Mononuclear cell (primary cell): ENCODE measurements around the gene PHKB. TPM values are rescaled to one million over a fixed set of nuclear protein-coding genes. Genes with fewer than 3 reads are reported as not detected.
"Not testable (repeated sequence)": the region's sequence is repeated elsewhere in the genome, so short reads cannot be mapped to it uniquely, and the experiment has no call there.

Experiments used
- H3K27me3 ChIP-seq: 2 replicates; pipeline ENCODE4 v1.6.0; 2011; ENCODE audit warnings: low read length, control low read depth; ENCODE audit not compliant: insufficient read depth
- H3K4me1 ChIP-seq: 2 replicates; pipeline ENCODE4 v1.5.1; 2011; ENCODE audit warnings: mild to moderate bottlenecking, low read length, control low read depth; ENCODE audit not compliant: insufficient read depth
- H3K4me3 ChIP-seq: 2 replicates; pipeline ENCODE4 v1.5.1; 2011; ENCODE audit warnings: mild to moderate bottlenecking, low read length, moderate library complexity
- H3K9me3 ChIP-seq: 2 replicates; pipeline ENCODE4 v1.5.1; 2011; ENCODE audit warnings: low read depth, mild to moderate bottlenecking, control low read depth, low read length
- total RNA-seq: library from RNA; depleted of rRNA; stranded (reverse); fragments of >200 nt; gene quantifications from one replicate; pipeline ENCODE4 v1.2.3, GENCODE V29; 2012

PHKB gene
- total RNA-seq, 1 donor: 52.1 TPM

- Histone ChIP-seq H3K27me3 (no peaks in the 10 kb centered on the region), H3K9me3 (no peaks in the 10 kb centered on the region), H3K4me3 (no peak overlapping the region), H3K4me1 (no peaks in the 10 kb centered on the region)
Measured at GRCh38 chr16:47511882-47512281, 50.8 kb downstream of the PHKB start.

GRCh38 chr16:47519037-47519436 is 57.9 kb downstream of the PHKB start:
- no peak overlapping the region for H3K4me3 ChIP-seq
- no peaks in the 10 kb centered on the region for H3K27me3 ChIP-seq
- H3K9me3 ChIP-seq: no peaks in the 10 kb centered on the region
- H3K4me1 ChIP-seq: no peaks in the 10 kb centered on the region

- Histone ChIP-seq H3K4me1 (no peaks in the 10 kb centered on the region), H3K27me3 (no peaks in the 10 kb centered on the region), H3K9me3 (no peaks in the 10 kb centered on the region), H3K4me3 (no peak overlapping the region)
Measured at GRCh38 chr16:47519546-47519945, 58.4 kb downstream of the PHKB start.

- no peaks in the 10 kb centered on the region for H3K9me3 ChIP-seq
- H3K27me3 ChIP-seq: no peaks in the 10 kb centered on the region
- H3K4me3 ChIP-seq: no peak overlapping the region
- H3K4me1 ChIP-seq: no peaks in the 10 kb centered on the region
Measured at GRCh38 chr16:47519996-47520679, 59.0 kb downstream of the PHKB start.

GRCh38 chr16:47523342-47524006 is 62.3 kb downstream of the PHKB start:
- no peaks in the 10 kb centered on the region for H3K4me1 ChIP-seq
- no peaks in the 10 kb centered on the region for H3K9me3 ChIP-seq
- H3K4me3 ChIP-seq: no peak overlapping the region
- H3K27me3 ChIP-seq: no peaks in the 10 kb centered on the region

GRCh38 chr16:47524007-47524405 is 62.9 kb downstream of the PHKB start:
- Histone ChIP-seq H3K4me1 (no peaks in the 10 kb centered on the region), H3K4me3 (no peak overlapping the region), H3K27me3 (no peaks in the 10 kb centered on the region), H3K9me3 (no peaks in the 10 kb centered on the region)

GRCh38 chr16:47528431-47528830 is 67.3 kb downstream of the PHKB start:
- Histone ChIP-seq H3K27me3 (no peaks in the 10 kb centered on the region), H3K4me1 (no peaks in the 10 kb centered on the region), H3K4me3 (no peak overlapping the region), H3K9me3 (no peaks in the 10 kb centered on the region)

- Histone ChIP-seq H3K9me3 (no peaks in the 10 kb centered on the region), H3K4me3 (no peak overlapping the region), H3K4me1 (peaks cover 5% of the 10 kb centered on the region), H3K27me3 (no peaks in the 10 kb centered on the region)
Measured at GRCh38 chr16:47533744-47534292, 72.7 kb downstream of the PHKB start.

- H3K4me3 ChIP-seq: no peak overlapping the region
- H3K9me3 ChIP-seq: peaks cover 10% of the 10 kb centered on the region
- H3K4me1 ChIP-seq: peaks cover 5% of the 10 kb centered on the region
- no peaks in the 10 kb centered on the region for H3K27me3 ChIP-seq
Measured at GRCh38 chr16:47538472-47538871, 77.3 kb downstream of the PHKB start.

- not testable (repeated sequence) for H3K4me3 ChIP-seq, H3K4me1 ChIP-seq, H3K27me3 ChIP-seq
- H3K9me3 ChIP-seq: peaks cover 19% of the 10 kb centered on the region
Measured at GRCh38 chr16:47539707-47540670, 78.9 kb downstream of the PHKB start.

- not testable (repeated sequence) for H3K27me3 ChIP-seq, H3K4me1 ChIP-seq, H3K4me3 ChIP-seq
- H3K9me3 ChIP-seq: peaks cover 19% of the 10 kb centered on the region
Measured at GRCh38 chr16:47541135-47541534, 80.0 kb downstream of the PHKB start.

- not testable (repeated sequence) for H3K27me3 ChIP-seq, H3K4me3 ChIP-seq, H3K4me1 ChIP-seq
- H3K9me3 ChIP-seq: peaks cover 16% of the 10 kb centered on the region
Measured at GRCh38 chr16:47544255-47544654, 83.1 kb downstream of the PHKB start.

GRCh38 chr16:47551185-47551584 is 90.1 kb downstream of the PHKB start:
- not testable (repeated sequence) for H3K27me3 ChIP-seq, H3K9me3 ChIP-seq, H3K4me1 ChIP-seq

GRCh38 chr16:47551767-47552166 is 90.6 kb downstream of the PHKB start:
- H3K4me3 ChIP-seq, H3K4me1 ChIP-seq, H3K9me3 ChIP-seq, H3K27me3 ChIP-seq: not testable (repeated sequence)

More at GRCh38 chr16:47551185-47551584, 90.1 kb downstream of the PHKB start:
- H3K4me3 ChIP-seq: not testable (repeated sequence)
